Trophoblast cell (in vitro differentiated cells and primary cell): ENCODE measurements around the gene PCDHA4.
A peak's percentile ranks its signal among the peaks of the same experiment; 100 is the strongest.
"Not testable (repeated sequence)": the region's sequence is repeated elsewhere in the genome, so short reads cannot be mapped to it uniquely, and the experiment has no call there.

ENCODE experiments used
- DNase-seq, 2 donors: peaks; one replicate each; pipeline ENCODE4 v3.0.0-alpha.2; 2016
- H2AFZ ChIP-seq: 2 replicates; pipeline ENCODE4 v1.6.1; 2013; ENCODE audit warnings: low read length, moderate library complexity, mild to moderate bottlenecking; ENCODE audit not compliant: insufficient read depth, poor library complexity
- H2AK5ac ChIP-seq: 2 replicates; pipeline ENCODE4 v1.6.1; 2013; ENCODE audit warnings: mild to moderate bottlenecking, low read length
- H2BK120ac ChIP-seq: 2 replicates; pipeline ENCODE4 v1.6.1; 2013; ENCODE audit warnings: low read length, mild to moderate bottlenecking, moderate library complexity; ENCODE audit not compliant: insufficient read depth, poor library complexity
- H2BK12ac ChIP-seq: 2 replicates; pipeline ENCODE4 v1.6.1; 2013; ENCODE audit warnings: mild to moderate bottlenecking, low read length, moderate library complexity
- H2BK5ac ChIP-seq: 2 replicates; pipeline ENCODE4 v1.6.1; 2013; ENCODE audit warnings: low read length, low read depth, moderate library complexity, mild to moderate bottlenecking; ENCODE audit not compliant: poor library complexity
- H3K14ac ChIP-seq: 2 replicates; pipeline ENCODE4 v1.6.1; 2013; ENCODE audit warnings: mild to moderate bottlenecking, low read length
- H3K18ac ChIP-seq: 2 replicates; pipeline ENCODE4 v1.6.1; 2013; ENCODE audit warnings: mild to moderate bottlenecking, low read length
- H3K23ac ChIP-seq: 2 replicates; pipeline ENCODE4 v1.6.1; 2013; ENCODE audit warnings: low read length
- H3K27ac ChIP-seq: 2 replicates; pipeline ENCODE4 v1.5.1; 2013; ENCODE audit warnings: low read depth, mild to moderate bottlenecking, inconsistent platforms, low read length, moderate library complexity
- H3K27me3 ChIP-seq: 2 replicates; pipeline ENCODE4 v1.6.1; 2013; ENCODE audit warnings: inconsistent platforms, mild to moderate bottlenecking, low read length, moderate library complexity; ENCODE audit not compliant: insufficient read depth
- H3K36me3 ChIP-seq, 2 experiments: 1 replicate in 1 of 2; 2 replicates in 1 of 2; pipeline ENCODE4 v1.6.1; 2013; ENCODE audit warnings: low read length in 2 of 2, mild to moderate bottlenecking in 2 of 2, moderate library complexity in 1 of 2; ENCODE audit not compliant: insufficient read depth in 2 of 2, control insufficient read depth in 1 of 2
- H3K4ac ChIP-seq: 2 replicates; pipeline ENCODE4 v1.6.1; 2013; ENCODE audit warnings: low read depth, mild to moderate bottlenecking, low read length, moderate library complexity
- H3K4me1 ChIP-seq, 2 experiments: 1 replicate in 1 of 2; 2 replicates in 1 of 2; pipeline ENCODE4 v1.6.1; 2013; ENCODE audit warnings: low read length in 2 of 2, mild to moderate bottlenecking in 2 of 2, moderate library complexity in 1 of 2; ENCODE audit not compliant: insufficient read depth in 2 of 2, control insufficient read depth in 1 of 2
- H3K4me2 ChIP-seq: 2 replicates; pipeline ENCODE4 v1.6.1; 2013; ENCODE audit warnings: inconsistent platforms, mild to moderate bottlenecking, low read length, moderate library complexity
- H3K4me3 ChIP-seq: 2 replicates; pipeline ENCODE4 v1.5.1; 2013; ENCODE audit warnings: mild to moderate bottlenecking, low read depth, low read length, inconsistent platforms
- H3K79me1 ChIP-seq: one replicate; pipeline ENCODE4 v1.6.1; 2013; ENCODE audit warnings: low read length
- H3K79me2 ChIP-seq: 2 replicates; pipeline ENCODE4 v1.6.1; 2013; ENCODE audit warnings: low read length, mild to moderate bottlenecking; ENCODE audit not compliant: control insufficient read depth, insufficient read depth, poor library complexity
- H3K9ac ChIP-seq: 2 replicates; pipeline ENCODE4 v1.6.1; 2013; ENCODE audit warnings: mild to moderate bottlenecking, low read length
- H3K9me3 ChIP-seq: 2 replicates; pipeline ENCODE4 v1.6.1; 2013; ENCODE audit warnings: low read depth, mild to moderate bottlenecking, control low read depth, inconsistent platforms, low read length; ENCODE audit not compliant: insufficient read depth
- H4K12ac ChIP-seq: 2 replicates; pipeline ENCODE4 v1.6.1; 2013; ENCODE audit warnings: low read depth, mild to moderate bottlenecking, low read length, moderate library complexity
- H4K8ac ChIP-seq: 2 replicates; pipeline ENCODE4 v1.6.1; 2013; ENCODE audit warnings: low read depth, mild to moderate bottlenecking, low read length, moderate library complexity
- H4K91ac ChIP-seq: one replicate; pipeline ENCODE4 v1.6.1; 2013; ENCODE audit warnings: low read depth, mild to moderate bottlenecking, low read length, moderate library complexity
- WGBS: extraction: QIAGEN DNeasy Blood & Tissue Kit; methylation state at CpG from one replicate; pipeline ENCODE4 v1.1.7; 2013; ENCODE audit warnings: missing lambda C conversion rate; ENCODE audit not compliant: insufficient read length, insufficient coverage; ENCODE audit errors: extremely low coverage; 5-methylcytosine and 5-hydroxymethylcytosine counted together

The PCDHA4 gene

DNA sequence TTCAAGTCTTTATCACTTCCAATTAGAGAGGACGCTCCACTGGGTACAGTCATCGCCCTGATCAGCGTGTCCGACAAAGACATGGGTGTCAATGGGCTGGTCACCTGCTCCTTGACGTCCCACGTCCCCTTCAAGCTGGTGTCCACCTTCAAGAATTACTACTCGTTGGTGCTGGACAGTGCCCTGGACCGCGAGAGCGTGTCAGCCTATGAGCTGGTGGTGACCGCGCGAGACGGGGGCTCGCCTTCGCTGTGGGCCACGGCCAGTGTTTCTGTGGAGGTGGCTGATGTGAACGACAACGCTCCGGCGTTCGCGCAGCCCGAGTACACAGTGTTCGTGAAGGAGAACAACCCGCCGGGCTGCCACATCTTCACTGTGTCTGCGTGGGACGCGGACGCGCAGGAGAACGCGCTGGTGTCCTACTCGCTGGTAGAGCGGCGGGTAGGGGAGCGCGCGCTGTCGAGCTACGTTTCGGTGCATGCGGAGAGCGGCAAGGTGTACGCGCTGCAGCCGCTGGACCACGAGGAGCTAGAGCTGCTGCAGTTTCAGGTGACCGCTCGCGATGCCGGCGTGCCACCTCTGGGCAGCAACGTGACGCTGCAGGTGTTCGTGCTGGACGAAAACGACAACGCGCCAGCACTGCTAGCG, 1.5 kb downstream of the PCDHA4 start:
- H3K79me1 ChIP-seq, result not testable (repeated sequence)

GRCh38 chr5:140808889-140809291, 2.0 kb downstream of the PCDHA4 start:
- Histone ChIP-seq H3K9me3 (peaks cover 11% of the 10 kb centered on the region), H3K36me3 (peaks cover 0 to 2% of the 10 kb centered on the region in 2 experiments), H3K79me2 (no peaks in the 10 kb centered on the region), H3K79me1 (peaks cover 2% of the 10 kb centered on the region), H3K4me1 (no peaks in the 10 kb centered on the region), H2BK5ac (no peak overlapping the region), H4K91ac (no peak overlapping the region), H4K12ac (no peak overlapping the region), H2BK120ac (no peak overlapping the region), H3K27me3 (no peaks in the 10 kb centered on the region), H2AK5ac (no peak overlapping the region), H3K27ac (no peak overlapping the region), H3K9ac (no peak overlapping the region), H3K23ac (no peak overlapping the region), H2AFZ (no peak overlapping the region), H3K4me2 (no peak overlapping the region), H3K4me3 (no peak overlapping the region), H3K18ac (no peak overlapping the region), H3K4ac (no peak overlapping the region), H3K14ac (no peak overlapping the region), H4K8ac (no peak overlapping the region), H2BK12ac (no peak overlapping the region)
- WGBS, result no CpG with 5 or more reads among the region's 43 CpGs
- DNase-seq, result no peak

More for the DNA sequence above, 1.5 kb downstream of the PCDHA4 start:
- not testable (repeated sequence) for H2AK5ac ChIP-seq, H3K4ac ChIP-seq, H4K8ac ChIP-seq, H3K36me3 ChIP-seq, H3K27me3 ChIP-seq, H3K18ac ChIP-seq, H4K12ac ChIP-seq, H3K14ac ChIP-seq, H3K27ac ChIP-seq, H2AFZ ChIP-seq, H3K9ac ChIP-seq, H4K91ac ChIP-seq, H2BK5ac ChIP-seq, H3K79me2 ChIP-seq, H2BK120ac ChIP-seq, DNase-seq, H3K4me2 ChIP-seq, H3K4me3 ChIP-seq, H2BK12ac ChIP-seq, H3K4me1 ChIP-seq, H3K23ac ChIP-seq
- no CpG with 5 or more reads among the region's 62 CpGs for WGBS
- H3K9me3 ChIP-seq, result peaks cover 11% of the 10 kb centered on the region

DNA sequence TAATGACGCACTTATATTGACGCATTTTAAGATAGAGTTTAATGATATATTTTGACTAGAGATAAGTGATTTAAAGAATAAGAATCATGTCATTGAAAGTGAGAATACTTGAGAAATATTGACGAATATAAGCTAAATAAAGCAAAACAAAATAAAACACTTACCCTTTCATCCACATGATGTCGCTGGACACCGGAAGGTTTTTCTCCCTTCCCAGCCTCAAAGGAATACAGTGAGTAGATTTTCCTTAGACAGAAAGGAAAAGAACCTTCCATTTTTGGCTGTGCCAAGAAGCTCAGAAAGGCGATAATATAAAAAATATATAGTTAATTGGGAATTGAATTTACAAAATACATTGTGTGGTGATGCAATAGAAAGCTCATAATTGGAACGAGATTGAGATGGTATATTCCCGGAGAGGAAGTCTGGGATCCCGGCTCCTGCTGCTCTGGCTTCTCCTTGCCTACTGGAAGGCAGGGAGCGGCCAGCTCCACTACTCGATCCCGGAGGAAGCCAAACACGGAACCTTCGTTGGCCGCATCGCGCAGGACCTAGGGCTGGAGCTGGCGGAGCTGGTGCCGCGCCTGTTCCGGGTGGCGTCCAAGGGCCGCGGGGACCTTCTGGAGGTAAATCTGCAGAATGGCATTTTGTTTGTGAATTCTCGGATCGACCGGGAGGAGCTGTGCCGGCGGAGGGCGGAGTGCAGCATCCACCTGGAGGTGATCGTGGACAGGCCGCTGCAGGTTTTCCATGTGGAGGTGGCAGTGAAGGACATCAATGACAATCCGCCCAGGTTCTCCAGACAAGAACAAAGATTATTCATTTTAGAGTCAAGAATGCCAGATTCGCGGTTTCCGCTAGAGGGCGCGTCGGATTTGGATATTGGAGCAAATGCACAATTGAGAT, 14.8 kb downstream of the PCDHA4 start, which contains the start of gene PCDHA5:
PCDHA5 (plus strand) TSS at position 239 of the 906 bp plus-strand sequence.
- Histone ChIP-seq H2BK120ac (no peak within 1 kb of the TSS), H3K27ac (no peak within 1 kb of the TSS), H3K27me3 (no peaks in the 10 kb centered on the region), H3K9me3 (peaks cover 3% of the 10 kb centered on the region), H3K14ac (no peak within 1 kb of the TSS), H3K4me2 (no peak within 1 kb of the TSS), H3K23ac (no peak within 1 kb of the TSS), H3K79me1 (no peaks in the 10 kb centered on the region), H2BK5ac (no peak within 1 kb of the TSS), H3K18ac (no peak within 1 kb of the TSS), H4K8ac (no peak within 1 kb of the TSS), H3K9ac (no peak within 1 kb of the TSS), H2BK12ac (no peak within 1 kb of the TSS), H2AFZ (no peak within 1 kb of the TSS), H4K12ac (no peak within 1 kb of the TSS), H3K4me1 (no peaks in the 10 kb centered on the region), H3K4ac (no peak within 1 kb of the TSS), H4K91ac (no peak within 1 kb of the TSS), H2AK5ac (no peak within 1 kb of the TSS), H3K36me3 (peaks cover 7 to 8% of the 10 kb centered on the region in 2 experiments), H3K4me3 (no peak within 1 kb of the TSS), H3K79me2 (no peaks in the 10 kb centered on the region)
- WGBS, result 100% methylated on average over 1 of the region's 39 CpGs
- peak in 1 of 2 donors; percentile 12 for DNase-seq

GRCh38 chr5:140822281-140822629, 15.4 kb downstream of the PCDHA4 start:
- Histone ChIP-seq H2AK5ac (no peak overlapping the region), H3K79me2 (no peaks in the 10 kb centered on the region), H3K4me1 (no peaks in the 10 kb centered on the region), H2BK120ac (no peak overlapping the region), H2BK12ac (no peak overlapping the region), H4K91ac (no peak overlapping the region), H3K14ac (no peak overlapping the region), H3K27ac (no peak overlapping the region), H2BK5ac (no peak overlapping the region), H3K4me3 (no peak overlapping the region), H4K8ac (no peak overlapping the region), H3K23ac (no peak overlapping the region), H3K9ac (no peak overlapping the region), H3K9me3 (peaks cover 3% of the 10 kb centered on the region), H3K4ac (no peak overlapping the region), H3K79me1 (no peaks in the 10 kb centered on the region), H2AFZ (no peak overlapping the region), H3K4me2 (no peak overlapping the region), H3K18ac (no peak overlapping the region), H4K12ac (no peak overlapping the region), H3K27me3 (no peaks in the 10 kb centered on the region), H3K36me3 (peaks cover 7 to 8% of the 10 kb centered on the region in 2 experiments)
- DNase-seq, result no peak
- WGBS, result no CpG with 5 or more reads among the region's 6 CpGs
